Nephron (organoid): Measurements from ENCODE around the gene ITPRID1.

Experiments
- H3K27ac Mint-ChIP-seq, 3 experiments: 2 replicates each; pipeline ENCODE4 v1.8.0; 2020; ENCODE audit warnings: mixed read lengths in 3 of 3, mild to moderate bottlenecking in 2 of 3, moderate library complexity in 1 of 3
- H3K27me3 Mint-ChIP-seq: 2 replicates; pipeline ENCODE4 v1.8.0; 2021; ENCODE audit warnings: low read depth, mild to moderate bottlenecking, moderate library complexity, mixed read lengths
- H3K36me3 Mint-ChIP-seq: 2 replicates; pipeline ENCODE4 v1.8.0; 2020; ENCODE audit warnings: low read depth, mixed read lengths
- H3K4me1 Mint-ChIP-seq: 2 replicates; pipeline ENCODE4 v1.8.0; 2020; ENCODE audit warnings: mixed read lengths
- H3K4me3 Mint-ChIP-seq, 3 experiments: 2 replicates each; pipeline ENCODE4 v1.8.0; 2020; ENCODE audit warnings: mild to moderate bottlenecking in 3 of 3, mixed read lengths in 3 of 3, moderate library complexity in 2 of 3
- H3K9me3 Mint-ChIP-seq: 2 replicates; pipeline ENCODE4 v1.8.0; 2020; ENCODE audit warnings: mixed read lengths
- CTCF ChIP-seq, 3 experiments: fragments of 200-600 bp; sonication (generic); IDR thresholded peaks; one replicate each; pipeline ENCODE4 v1.5.0; 2021; ENCODE audit warnings: antibody characterized with exemption in 3 of 3; ENCODE audit not compliant: unreplicated experiment in 3 of 3

Gene ITPRID1

GRCh38 chr7:31564661-31565060 lies 50.8 kb downstream of the ITPRID1 start:
- no peak overlapping the region for H3K4me3 Mint-ChIP-seq
- no peaks in the 10 kb centered on the region for H3K36me3 Mint-ChIP-seq
- no peaks in the 10 kb centered on the region for H3K4me1 Mint-ChIP-seq
- peaks cover 4% of the 10 kb centered on the region for H3K27me3 Mint-ChIP-seq
- H3K9me3 Mint-ChIP-seq, result no peaks in the 10 kb centered on the region
- TF ChIP-seq CTCF (IDR thresholded peaks at IDR 0.05; ENCODE audit: unreplicated experiment in 3 of 3), result no peak
- no peak overlapping the region for H3K27ac Mint-ChIP-seq

- TF ChIP-seq CTCF (IDR thresholded peaks at IDR 0.05; ENCODE audit: unreplicated experiment in 3 of 3), result no peak
- Mint-ChIP-seq H3K9me3 (no peaks in the 10 kb centered on the region), H3K27me3 (peaks cover 4% of the 10 kb centered on the region), H3K4me1 (no peaks in the 10 kb centered on the region), H3K4me3 (no peak overlapping the region), H3K27ac (no peak overlapping the region), H3K36me3 (no peaks in the 10 kb centered on the region)
These were observed 55.6 kb downstream of the ITPRID1 start for GRCh38 chr7:31569528-31569927.

DNA sequence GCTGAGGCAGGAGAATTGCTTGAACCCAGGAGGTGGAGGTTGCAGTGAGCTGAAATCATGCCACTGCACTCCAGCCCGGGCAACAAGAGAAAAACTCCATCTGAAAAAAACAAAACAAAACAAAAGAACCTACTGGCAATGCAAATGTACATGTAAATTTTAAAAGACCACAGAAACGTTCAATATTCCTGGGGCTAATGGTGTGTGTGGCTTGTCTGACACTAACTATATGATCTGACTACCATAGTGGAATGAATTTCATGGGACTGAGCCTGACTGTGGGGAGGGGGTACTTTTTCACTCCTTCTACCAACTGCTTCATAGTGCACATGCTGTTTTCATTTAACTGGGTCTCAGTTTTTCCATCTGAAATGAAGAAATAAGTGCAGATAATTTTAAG lies 69.6 kb downstream of the ITPRID1 start:
- TF ChIP-seq CTCF (IDR thresholded peaks at IDR 0.05; ENCODE audit: unreplicated experiment in 3 of 3), result no peak
- H3K4me3 Mint-ChIP-seq, result no peak overlapping the region
- H3K9me3 Mint-ChIP-seq, result peaks cover 3% of the 10 kb centered on the region
- no peaks in the 10 kb centered on the region for H3K4me1 Mint-ChIP-seq
- no peaks in the 10 kb centered on the region for H3K36me3 Mint-ChIP-seq
- no peak overlapping the region for H3K27ac Mint-ChIP-seq
- no peaks in the 10 kb centered on the region for H3K27me3 Mint-ChIP-seq

DNA sequence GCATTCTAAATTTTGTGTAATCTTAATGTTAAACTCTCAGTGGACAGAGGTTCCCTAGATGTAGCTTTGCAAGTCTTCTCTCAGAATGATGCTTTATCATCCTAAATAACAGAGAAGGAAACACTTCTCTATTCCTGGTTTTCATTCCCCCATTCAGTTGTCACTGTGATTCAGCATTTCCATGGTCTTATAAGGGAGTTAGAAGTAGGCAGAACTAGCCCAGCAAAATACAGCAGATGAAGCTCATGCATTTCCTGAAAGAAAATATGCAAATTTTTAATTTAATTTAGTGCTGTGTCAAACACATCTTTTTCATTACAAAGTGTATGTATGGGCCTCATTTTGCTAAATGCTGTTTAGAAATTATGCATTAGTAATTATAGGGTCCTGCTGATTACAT lies 70.1 kb downstream of the ITPRID1 start:
- no peaks in the 10 kb centered on the region for H3K4me1 Mint-ChIP-seq
- H3K27me3 Mint-ChIP-seq, result no peaks in the 10 kb centered on the region
- H3K27ac Mint-ChIP-seq, result no peak overlapping the region
- no peak for TF ChIP-seq CTCF (IDR thresholded peaks at IDR 0.05; ENCODE audit: unreplicated experiment in 3 of 3)
- H3K36me3 Mint-ChIP-seq, result no peaks in the 10 kb centered on the region
- peaks cover 5% of the 10 kb centered on the region for H3K9me3 Mint-ChIP-seq
- no peak overlapping the region for H3K4me3 Mint-ChIP-seq

DNA sequence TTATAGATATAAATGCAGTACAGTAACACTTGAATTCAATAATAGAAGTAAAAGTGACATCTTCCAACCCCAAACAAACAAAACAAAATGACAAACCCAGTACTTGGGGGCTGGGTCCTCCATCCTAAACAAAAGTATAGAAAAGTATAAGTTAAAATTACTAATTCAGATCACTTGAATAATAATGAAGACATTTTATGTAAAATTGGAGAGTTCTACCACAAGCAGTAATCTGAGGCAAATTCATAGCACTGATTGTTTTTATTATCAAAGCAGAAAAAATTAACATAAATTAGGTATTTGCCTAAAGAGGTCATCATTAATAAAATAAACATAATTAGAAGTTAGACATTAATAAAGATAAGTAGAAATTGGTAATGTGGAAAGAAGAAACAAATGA lies 81.5 kb downstream of the ITPRID1 start:
- Mint-ChIP-seq H3K9me3 (peaks cover 3% of the 10 kb centered on the region), H3K36me3 (no peaks in the 10 kb centered on the region), H3K27ac (no peak overlapping the region), H3K4me3 (no peak overlapping the region), H3K27me3 (no peaks in the 10 kb centered on the region), H3K4me1 (no peaks in the 10 kb centered on the region)
- TF ChIP-seq CTCF (IDR thresholded peaks at IDR 0.05; ENCODE audit: unreplicated experiment in 3 of 3), result no peak

- no peaks in the 10 kb centered on the region for H3K36me3 Mint-ChIP-seq
- H3K9me3 Mint-ChIP-seq, result no peaks in the 10 kb centered on the region
- H3K27ac Mint-ChIP-seq, result no peak overlapping the region
- peaks cover 7% of the 10 kb centered on the region for H3K27me3 Mint-ChIP-seq
- no peak for TF ChIP-seq CTCF (IDR thresholded peaks at IDR 0.05; ENCODE audit: unreplicated experiment in 3 of 3)
- H3K4me1 Mint-ChIP-seq, result no peaks in the 10 kb centered on the region
- no peak overlapping the region for H3K4me3 Mint-ChIP-seq
These were observed 88.2 kb downstream of the ITPRID1 start for GRCh38 chr7:31602041-31602625.
